H1 (cell line): ENCODE data around the gene PPP2R2C. TPM values are rescaled to one million over a fixed set of nuclear protein-coding genes. Genes with fewer than 3 reads are reported as not detected.

Experiments used
- CTCF ChIA-PET: fragments of 300-600 bp; sonication (Branson Sonifier 250); formaldehyde crosslinking; loops from one replicate; lab custom pipeline; 2021; ENCODE audit not compliant: partially characterized antibody; lab: Charles Lee
- POLR2A ChIA-PET: fragments of 300-600 bp; sonication (Branson Sonifier 250); formaldehyde crosslinking; loops from one replicate; lab custom pipeline; 2021; ENCODE audit warnings: inconsistent platforms; ENCODE audit not compliant: partially characterized antibody; lab: Charles Lee
- DNase-seq, 2 experiments: peaks; one replicate each; pipeline versions ENCODE4 v3.0.0 to v3.0.0-alpha.2; 2010 to 2022; ENCODE audit warnings: low spot score in 2 of 2, low read depth in 1 of 2, mixed read lengths in 1 of 2
- FAIRE-seq: peaks from 2 replicates; lab custom pipeline; 2011; peaks lifted over from hg19 to GRCh38; lab: Jason Lieb, UNC
- H2AFZ ChIP-seq: 2 replicates; pipeline ENCODE4 v1.8.1; 2012; ENCODE audit warnings: low read length, inconsistent platforms
- H2AK5ac ChIP-seq: 2 replicates; pipeline ENCODE4 v1.6.1; 2013; ENCODE audit warnings: low read depth, low read length
- H2BK120ac ChIP-seq: replicated peaks from 2 replicates; pipeline ENCODE3; 2013; ENCODE audit warnings: low read depth, low read length, inconsistent platforms
- H2BK12ac ChIP-seq: 2 replicates; pipeline ENCODE4 v1.6.1; 2013; ENCODE audit warnings: low read depth, low read length
- H2BK15ac ChIP-seq: 2 replicates; pipeline ENCODE4 v1.6.1; 2013; ENCODE audit warnings: low read length
- H2BK20ac ChIP-seq: 2 replicates; pipeline ENCODE4 v1.6.1; 2013; ENCODE audit warnings: low read length
- H2BK5ac ChIP-seq: 2 replicates; pipeline ENCODE4 v1.6.1; 2013; ENCODE audit warnings: low read depth, low read length
- H3K14ac ChIP-seq: 2 replicates; pipeline ENCODE4 v1.6.1; 2013; ENCODE audit warnings: inconsistent platforms; ENCODE audit not compliant: insufficient read length
- H3K18ac ChIP-seq: 2 replicates; pipeline ENCODE4 v1.6.1; 2013; ENCODE audit warnings: low read length; ENCODE audit errors: extremely low read depth
- H3K23ac ChIP-seq: 2 replicates; pipeline ENCODE4 v1.6.1; 2013; ENCODE audit warnings: inconsistent platforms; ENCODE audit not compliant: insufficient read length
- H3K23me2 ChIP-seq: 2 replicates; pipeline ENCODE4 v1.6.1; 2013; ENCODE audit warnings: low read depth, low read length
- H3K27ac ChIP-seq: 2 replicates; pipeline ENCODE4 v1.6.1; 2011; ENCODE audit warnings: low read depth, low read length, inconsistent platforms
- H3K27me3 ChIP-seq, 4 experiments: replicated peaks in 1 of 4; 1 replicate in 1 of 4; 2 replicates in 3 of 4; pipeline versions ENCODE4 v1.6.1 to v1.8.1; 2011 to 2013; ENCODE audit warnings: low read length in 3 of 4, mild to moderate bottlenecking in 3 of 4, inconsistent platforms in 2 of 4, mixed read lengths in 2 of 4, moderate library complexity in 1 of 4; ENCODE audit not compliant: control insufficient read depth in 3 of 4, insufficient read depth in 3 of 4; ENCODE audit errors: extremely low read depth in 1 of 4
- H3K36me3 ChIP-seq, 4 experiments: 2 replicates each; pipeline versions ENCODE4 v1.6.1 to v1.8.1; 2011 to 2013; ENCODE audit warnings: mild to moderate bottlenecking in 4 of 4, low read length in 3 of 4, moderate library complexity in 2 of 4, control low read depth in 1 of 4, inconsistent platforms in 1 of 4; ENCODE audit not compliant: insufficient read depth in 4 of 4, control insufficient read depth in 2 of 4
- H3K4ac ChIP-seq: replicated peaks from 2 replicates; pipeline ENCODE3; 2013; ENCODE audit warnings: low read length, low read depth, mixed read lengths, inconsistent platforms; ENCODE audit not compliant: insufficient read length
- H3K4me1 ChIP-seq, 4 experiments: replicated peaks in 1 of 4; 1 replicate in 1 of 4; 2 replicates in 3 of 4; pipeline versions ENCODE4 v1.6.1 to v1.8.1; 2011 to 2013; ENCODE audit warnings: low read length in 3 of 4, inconsistent platforms in 2 of 4, mixed read lengths in 1 of 4; ENCODE audit not compliant: insufficient read depth in 4 of 4, control insufficient read depth in 3 of 4
- H3K4me2 ChIP-seq, 2 experiments: 2 replicates each; pipeline versions ENCODE4 v1.6.1 to v1.8.1; 2011 to 2013; ENCODE audit warnings: low read depth in 2 of 2, low read length in 2 of 2, control low read depth in 1 of 2, inconsistent platforms in 1 of 2, mild to moderate bottlenecking in 1 of 2; ENCODE audit not compliant: insufficient read depth in 1 of 2
- H3K4me3 ChIP-seq, 4 experiments: fragments of 200-600, 300-600 bp in 1 of 4; sonication (generic), shearing (Covaris generic), sonication (Bioruptor Twin) in 1 of 4; 2 replicates each; pipeline versions ENCODE4 v1.5.1 to v1.8.1; 2011 to 2016; ENCODE audit warnings: low read length in 4 of 4, low read depth in 3 of 4, control low read depth in 2 of 4, inconsistent platforms in 2 of 4, mild to moderate bottlenecking in 2 of 4, mixed read lengths in 1 of 4, moderate library complexity in 1 of 4; ENCODE audit not compliant: insufficient read depth in 2 of 4; ENCODE audit errors: extremely low read depth in 1 of 4
- H3K56ac ChIP-seq: replicated peaks from 2 replicates; pipeline ENCODE3; 2013; ENCODE audit warnings: low read depth, mild to moderate bottlenecking, mixed read lengths, low read length, inconsistent platforms; ENCODE audit not compliant: insufficient read length
- H3K79me1 ChIP-seq: 2 replicates; pipeline ENCODE4 v1.6.1; 2013; ENCODE audit warnings: low read depth, low read length, control low read depth
- H3K79me2 ChIP-seq, 2 experiments: 2 replicates each; pipeline versions ENCODE4 v1.6.1 to v1.8.1; 2012 to 2013; ENCODE audit warnings: low read length in 2 of 2, mild to moderate bottlenecking in 2 of 2, inconsistent platforms in 1 of 2; ENCODE audit not compliant: insufficient read depth in 2 of 2, control insufficient read depth in 1 of 2
- H3K9ac ChIP-seq, 4 experiments: replicated peaks in 1 of 4; 1 replicate in 1 of 4; 2 replicates in 3 of 4; pipeline versions ENCODE4 v1.6.1 to v1.8.1; 2011 to 2013; ENCODE audit warnings: low read depth in 3 of 4, low read length in 3 of 4, control low read depth in 2 of 4, mild to moderate bottlenecking in 2 of 4, moderate library complexity in 2 of 4, inconsistent platforms in 1 of 4; ENCODE audit errors: extremely low read depth in 1 of 4
- H3K9me3 ChIP-seq, 2 experiments: 2 replicates each; pipeline versions ENCODE4 v1.6.1 to v1.8.1; 2012 to 2013; ENCODE audit warnings: mild to moderate bottlenecking in 2 of 2, moderate library complexity in 2 of 2, control low read depth in 1 of 2, inconsistent platforms in 1 of 2, low read depth in 1 of 2, low read length in 1 of 2, mixed read lengths in 1 of 2; ENCODE audit not compliant: insufficient read depth in 2 of 2
- H4K20me1 ChIP-seq, 2 experiments: replicated peaks in 1 of 2; 2 replicates each; pipeline versions ENCODE3 to v1.8.1; 2011 to 2013; ENCODE audit warnings: inconsistent platforms in 2 of 2, low read length in 2 of 2, mild to moderate bottlenecking in 1 of 2; ENCODE audit not compliant: insufficient read depth in 2 of 2, control insufficient read depth in 1 of 2
- H4K5ac ChIP-seq: 2 replicates; pipeline ENCODE4 v1.6.1; 2013; ENCODE audit warnings: low read length, low read depth, mixed read lengths, inconsistent platforms; ENCODE audit not compliant: insufficient read length
- H4K8ac ChIP-seq: 2 replicates; pipeline ENCODE4 v1.8.0; 2013; ENCODE audit warnings: mild to moderate bottlenecking, moderate library complexity, low read length, inconsistent platforms; ENCODE audit not compliant: insufficient read depth; ENCODE audit errors: extremely low read depth
- H4K91ac ChIP-seq: replicated peaks from 2 replicates; pipeline ENCODE3; 2013; ENCODE audit warnings: low read length, mixed read lengths, inconsistent platforms; ENCODE audit not compliant: insufficient read length
- BACH1 ChIP-seq: IDR thresholded peaks from 2 replicates; pipeline ENCODE4 v1.6.1; 2012; ENCODE audit warnings: low read length, improper control_type of control experiment
- FOSL1 ChIP-seq: IDR thresholded peaks from 2 replicates; pipeline ENCODE4 v1.6.1; 2011; ENCODE audit warnings: mild to moderate bottlenecking, low read depth, low read length, moderate library complexity; ENCODE audit not compliant: insufficient read depth
- GTF2F1 ChIP-seq: IDR thresholded peaks from 2 replicates; pipeline ENCODE4 v1.6.1; 2012; ENCODE audit warnings: low read depth, low read length, improper control_type of control experiment, borderline replicate concordance
- KDM1A ChIP-seq: fragments of 200-600, 300-600 bp; sonication (generic); IDR thresholded peaks from 2 replicates; pipeline ENCODE4 v1.7.1; 2016; ENCODE audit warnings: mild to moderate bottlenecking, low read length, borderline replicate concordance
- NANOG ChIP-seq: IDR thresholded peaks from 2 replicates; pipeline ENCODE4 v1.6.1; 2011; ENCODE audit warnings: low read length, low read depth, mild to moderate bottlenecking, inconsistent platforms; ENCODE audit not compliant: insufficient read depth, poor library complexity, severe bottlenecking
- RNF2 ChIP-seq: fragments of 200-900, 300-1000 bp; sonication (generic); IDR thresholded peaks from 2 replicates; pipeline ENCODE4 v1.7.1; 2016; ENCODE audit warnings: borderline replicate concordance, low read depth, mild to moderate bottlenecking, antibody characterized with exemption, low read length; ENCODE audit not compliant: poor library complexity, severe bottlenecking; ENCODE audit errors: missing control alignments
- SAP30 ChIP-seq: fragments of 300-600 bp; sonication (generic); IDR thresholded peaks from 2 replicates; pipeline ENCODE4 v1.7.1; 2012; ENCODE audit warnings: low read length, moderate library complexity, mild to moderate bottlenecking, inconsistent platforms; ENCODE audit not compliant: insufficient read depth, insufficient replicate concordance
- SIX5 ChIP-seq: IDR thresholded peaks from 2 replicates; pipeline ENCODE4 v1.6.1; 2011; ENCODE audit warnings: mild to moderate bottlenecking, low read depth, low read length
- TEAD4 ChIP-seq: IDR thresholded peaks from 2 replicates; pipeline ENCODE4 v1.6.1; 2012; ENCODE audit warnings: low read depth, low read length, inconsistent platforms, mixed read lengths
- WGBS, 2 experiments: shearing (Covaris generic) in 1 of 2; methylation state at CpG; one replicate each; pipeline versions ENCODE4 v1.1.6 to v1.1.7; 2013 to 2015; ENCODE audit warnings: low lambda C conversion rate in 2 of 2, mixed read lengths in 2 of 2, inconsistent platforms in 1 of 2, low coverage in 1 of 2, missing lambda C conversion rate in 1 of 2; ENCODE audit not compliant: insufficient replicate concordance in 2 of 2, insufficient coverage in 1 of 2, insufficient read length in 1 of 2; ENCODE audit errors: extremely low coverage in 1 of 2, missing lambda C conversion rate in 1 of 2; 5-methylcytosine and 5-hydroxymethylcytosine counted together
- polyA plus RNA-seq, 7 experiments: library from polyadenylated mRNA; depleted of rRNA in 3 of 7; stranded (reverse) in 5 of 7; unstranded in 2 of 7; fragments of >200 nt in 5 of 7; fragments of 200-250 nt in 2 of 7; gene quantifications; 1 replicate in 5 of 7; 2 replicates in 1 of 7; 4 replicates in 1 of 7; pipeline versions ENCODE4 v1.2.1 to v1.2.3, GENCODE V29; 2011 to 2013; ENCODE audit warnings: missing spikeins in 2 of 7, mixed read lengths in 2 of 7
- total RNA-seq: library from RNA; stranded (reverse); fragmentation: NEBNext Ultra II Directional; extraction: Animal tissue kit (Norgen Biotek cat#: 25700); gene quantifications from 2 replicates; pipeline ENCODE4 v1.2.1, GENCODE V29; 2021
- TF ChIP-seq, protein P1 (sequence below): IDR thresholded peaks from 2 replicates; pipeline ENCODE4 v1.6.1; 2012; ENCODE audit warnings: inconsistent platforms
- TF ChIP-seq, protein P2 (sequence below): IDR thresholded peaks from 2 replicates; pipeline ENCODE4 v1.6.1; 2012; ENCODE audit warnings: low read length, inconsistent platforms

Gene PPP2R2C
- total and polyA plus RNA-seq, 2 of the 8 experiments (the other 6 are each of a cell fraction or from before 2014, with no cell fraction given), result 6.4 TPM

DNA sequence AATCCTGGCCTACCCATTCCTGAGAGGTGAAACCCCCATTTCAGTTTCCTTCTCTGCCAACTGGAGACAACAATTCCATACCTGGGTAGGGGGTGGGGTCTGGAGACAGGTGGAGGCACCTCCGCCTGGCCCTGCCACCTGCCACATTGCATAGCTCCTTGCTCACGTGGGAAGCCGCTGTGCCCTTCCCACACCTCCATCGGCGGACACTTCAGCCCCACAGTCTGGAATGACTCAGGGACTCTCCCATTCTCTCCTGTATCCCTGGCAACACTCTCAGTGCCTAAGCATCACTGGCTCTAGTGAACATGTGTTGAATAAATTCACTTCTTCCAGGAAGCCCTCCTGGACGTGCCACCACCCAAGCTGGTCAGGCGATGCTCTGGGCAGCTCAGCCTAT, 21.7 kb downstream of the PPP2R2C start:
- WGBS, 2 experiments, result 95% methylated on average over 7 of the region's 7 CpGs; no CpG with 5 or more reads in 1 of the 2 experiments
- H4K5ac ChIP-seq, result no peak overlapping the region
- no peak overlapping the region for H3K4me3 ChIP-seq
- H2BK12ac ChIP-seq, result no peak overlapping the region
- no peak overlapping the region for H3K4ac ChIP-seq
- H3K23ac ChIP-seq, result no peak overlapping the region
- FAIRE-seq (no peak), DNase-seq (no peak)
- H3K18ac ChIP-seq, result no peak overlapping the region
- CTCF ChIA-PET, result interaction anchor here (1.2 to 1.6 kb wide), 4 partner anchors 18 to 119 kb away, joined by 3 to 7 read pairs (median 4); no protein-coding TSS in a partner anchor
- H3K14ac ChIP-seq, result no peak overlapping the region
- H2AFZ ChIP-seq, result no peak overlapping the region
- no peaks in the 10 kb centered on the region for H3K23me2 ChIP-seq
- no peaks in the 10 kb centered on the region for H3K27me3 ChIP-seq
- H3K4me1 ChIP-seq, result peaks cover 0 to 7% (median 2%) of the 10 kb centered on the region in 4 experiments; a peak in 4 of 7 replicates
- H2BK15ac ChIP-seq, result no peak overlapping the region
- no peaks in the 10 kb centered on the region for H3K79me2 ChIP-seq
- no peaks in the 10 kb centered on the region for H3K79me1 ChIP-seq
- no peak overlapping the region for H2BK120ac ChIP-seq
- H4K8ac ChIP-seq, result no peak overlapping the region
- H3K9ac ChIP-seq, result no peak overlapping the region
- H4K20me1 ChIP-seq, result no peaks in the 10 kb centered on the region
- H2BK20ac ChIP-seq, result no peak overlapping the region
- no peaks in the 10 kb centered on the region for H3K36me3 ChIP-seq
- H3K56ac ChIP-seq, result no peak overlapping the region
- 0 out of 2 replicates have a peak overlapping the region, but pooled peaks have one; percentile 65 for H2AK5ac ChIP-seq
- H2BK5ac ChIP-seq, result no peak overlapping the region
- H3K9me3 ChIP-seq, result no peaks in the 10 kb centered on the region
- no peak overlapping the region for H3K4me2 ChIP-seq
- no peak overlapping the region for H3K27ac ChIP-seq
- peak overlapping the region; percentile 37 for H4K91ac ChIP-seq
- POLR2A ChIA-PET, result no interaction called here
- TF ChIP-seq BACH1 (no peak), TEAD4 (no peak), NANOG (no peak), SIX5 (no peak), SAP30 (no peak), RNF2 (no peak), FOSL1 (no peak), KDM1A (no peak), GTF2F1 (no peak)
- TF ChIP-seq, protein P1, sequence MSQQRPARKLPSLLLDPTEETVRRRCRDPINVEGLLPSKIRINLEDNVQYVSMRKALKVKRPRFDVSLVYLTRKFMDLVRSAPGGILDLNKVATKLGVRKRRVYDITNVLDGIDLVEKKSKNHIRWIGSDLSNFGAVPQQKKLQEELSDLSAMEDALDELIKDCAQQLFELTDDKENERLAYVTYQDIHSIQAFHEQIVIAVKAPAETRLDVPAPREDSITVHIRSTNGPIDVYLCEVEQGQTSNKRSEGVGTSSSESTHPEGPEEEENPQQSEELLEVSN, result no peak
- TF ChIP-seq, protein P2, sequence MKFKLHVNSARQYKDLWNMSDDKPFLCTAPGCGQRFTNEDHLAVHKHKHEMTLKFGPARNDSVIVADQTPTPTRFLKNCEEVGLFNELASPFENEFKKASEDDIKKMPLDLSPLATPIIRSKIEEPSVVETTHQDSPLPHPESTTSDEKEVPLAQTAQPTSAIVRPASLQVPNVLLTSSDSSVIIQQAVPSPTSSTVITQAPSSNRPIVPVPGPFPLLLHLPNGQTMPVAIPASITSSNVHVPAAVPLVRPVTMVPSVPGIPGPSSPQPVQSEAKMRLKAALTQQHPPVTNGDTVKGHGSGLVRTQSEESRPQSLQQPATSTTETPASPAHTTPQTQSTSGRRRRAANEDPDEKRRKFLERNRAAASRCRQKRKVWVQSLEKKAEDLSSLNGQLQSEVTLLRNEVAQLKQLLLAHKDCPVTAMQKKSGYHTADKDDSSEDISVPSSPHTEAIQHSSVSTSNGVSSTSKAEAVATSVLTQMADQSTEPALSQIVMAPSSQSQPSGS, result no peak
